SK-N-SH (cell line): ENCODE data around the gene MUC12.

ENCODE experiments used
- CTCF ChIP-seq: fragments of 200-600 bp; sonication (generic); IDR thresholded peaks from 2 replicates; pipeline ENCODE4 v1.6.1; 2017; ENCODE audit warnings: antibody characterized with exemption, mild to moderate bottlenecking, moderate library complexity
- EP300 ChIP-seq, 2 experiments: IDR thresholded peaks; 2 replicates each; pipeline versions ENCODE4 v1.4.0 to v1.6.1; 2012; ENCODE audit warnings: borderline replicate concordance in 1 of 2, low read depth in 1 of 2, low read length in 1 of 2
- FOSL2 ChIP-seq: IDR thresholded peaks from 2 replicates; pipeline ENCODE4 v1.4.0; 2012; ENCODE audit warnings: low read depth, mild to moderate bottlenecking, moderate library complexity, borderline replicate concordance
- POLR2AphosphoS5 ChIP-seq: IDR thresholded peaks from 2 replicates; pipeline ENCODE4 v1.6.1; 2012; ENCODE audit warnings: low read depth, low read length
- RCOR1 ChIP-seq: fragments of 150-350 bp; IDR thresholded peaks from 2 replicates; pipeline ENCODE4 v1.6.1; 2017; ENCODE audit warnings: antibody characterized with exemption, low read length
- REST ChIP-seq: IDR thresholded peaks from 2 replicates; pipeline ENCODE4 v1.6.1; 2012; ENCODE audit warnings: mild to moderate bottlenecking, low read depth, low read length, moderate library complexity
- RXRA ChIP-seq: IDR thresholded peaks from 2 replicates; pipeline ENCODE4 v1.4.0; 2012; ENCODE audit warnings: low read depth, mild to moderate bottlenecking, borderline replicate concordance
- SIN3A ChIP-seq: IDR thresholded peaks from 2 replicates; pipeline ENCODE4 v1.6.1; 2012; ENCODE audit warnings: low read depth, mild to moderate bottlenecking, low read length, moderate library complexity, borderline replicate concordance
- TAF1 ChIP-seq: IDR thresholded peaks from 2 replicates; pipeline ENCODE4 v1.6.1; 2012; ENCODE audit warnings: low read depth, mild to moderate bottlenecking, low read length, moderate library complexity, borderline replicate concordance
- USF1 ChIP-seq: IDR thresholded peaks from 2 replicates; pipeline ENCODE4 v1.4.0; 2012; ENCODE audit warnings: low read depth, borderline replicate concordance
- ZBTB33 ChIP-seq: IDR thresholded peaks from 2 replicates; pipeline ENCODE4 v1.4.0; 2012; ENCODE audit warnings: low read depth, borderline replicate concordance
- TF ChIP-seq, protein P1 (sequence below): IDR thresholded peaks from 2 replicates; pipeline ENCODE4 v1.4.0; 2012; ENCODE audit warnings: low read depth

- TF ChIP-seq, protein P1, sequence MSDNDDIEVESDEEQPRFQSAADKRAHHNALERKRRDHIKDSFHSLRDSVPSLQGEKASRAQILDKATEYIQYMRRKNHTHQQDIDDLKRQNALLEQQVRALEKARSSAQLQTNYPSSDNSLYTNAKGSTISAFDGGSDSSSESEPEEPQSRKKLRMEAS, result no peak
- TF ChIP-seq TAF1, result no peak
- no peak for TF ChIP-seq FOSL2
- no peak for TF ChIP-seq POLR2AphosphoS5
- no peak for TF ChIP-seq USF1
- no peak for TF ChIP-seq REST
- TF ChIP-seq CTCF, result no peak
- TF ChIP-seq ZBTB33, result no peak
- no peak for TF ChIP-seq RXRA
- no peak for TF ChIP-seq EP300 (IDR thresholded peaks at IDR 0.05; ENCODE audit: borderline replicate concordance in 1 of 2, low read depth in 1 of 2, low read length in 1 of 2)
- TF ChIP-seq SIN3A, result no peak
- no peak for TF ChIP-seq RCOR1
Measured at GRCh38 chr7:101023839-101024238, 54.5 kb downstream of the MUC12 start.
